IMR-90 (cell line): ENCODE measurements around the gene RNF125. TPM values are rescaled to one million over a fixed set of nuclear protein-coding genes. Genes with fewer than 3 reads are reported as not detected.

Experiments used
- ATAC-seq: fragments of 200-7000 bp; cut with Tn5 transposase; 2 replicates; pipeline ENCODE4 v1.9.1; 2020; ENCODE audit warnings: low read depth, mild to moderate bottlenecking, moderate library complexity
- BruUV-seq: library from RNA; stranded (reverse); fragments of 400-500 nt; replicated peaks from 2 replicates; lab custom pipeline; 2021; lab: Mats Ljungman, UMichigan
- CTCF ChIA-PET: fragments of 300-600 bp; formaldehyde crosslinking; extraction: SDS; loops from one replicate; lab custom pipeline; 2021; ENCODE audit warnings: antibody characterized with exemption; lab: Yijun Ruan, JAX
- POLR2A ChIA-PET: fragments of 300-600 bp; sonication (Branson Sonifier 250); formaldehyde crosslinking; loops from one replicate; lab custom pipeline; 2022; ENCODE audit warnings: antibody characterized with exemption; ENCODE audit not compliant: unreplicated experiment; lab: Charles Lee
- DNase-seq: peaks from one replicate; pipeline ENCODE4 v3.0.0; 2013
- H2AFZ ChIP-seq: replicated peaks from 2 replicates; pipeline ENCODE3; 2013; ENCODE audit warnings: low read length, mild to moderate bottlenecking; ENCODE audit not compliant: poor library complexity
- H2AK5ac ChIP-seq: 2 replicates; pipeline ENCODE4 v1.6.1; 2013; ENCODE audit warnings: low read depth, low read length, inconsistent platforms
- H2AK9ac ChIP-seq: replicated peaks from 2 replicates; pipeline ENCODE3; 2013; ENCODE audit warnings: mild to moderate bottlenecking, low read depth, low read length, moderate library complexity; ENCODE audit not compliant: poor library complexity
- H2BK120ac ChIP-seq: 2 replicates; pipeline ENCODE4 v1.6.1; 2013; ENCODE audit warnings: low read depth, low read length, inconsistent platforms
- H2BK15ac ChIP-seq: 3 replicates; pipeline ENCODE4 v1.6.1; 2013; ENCODE audit warnings: low read depth, low read length, inconsistent platforms
- H2BK20ac ChIP-seq: 2 replicates; pipeline ENCODE4 v1.6.1; 2013; ENCODE audit warnings: low read depth, mild to moderate bottlenecking, inconsistent platforms, low read length, moderate library complexity
- H2BK5ac ChIP-seq: 2 replicates; pipeline ENCODE4 v1.6.1; 2013; ENCODE audit warnings: mild to moderate bottlenecking, low read depth, low read length, inconsistent platforms; ENCODE audit not compliant: poor library complexity, severe bottlenecking
- H3K14ac ChIP-seq: replicated peaks from 2 replicates; pipeline ENCODE4 v1.6.1; 2013; ENCODE audit warnings: low read depth, low read length, inconsistent platforms
- H3K18ac ChIP-seq: 2 replicates; pipeline ENCODE4 v1.6.1; 2013; ENCODE audit warnings: low read depth, low read length, control low read depth
- H3K23ac ChIP-seq: 2 replicates; pipeline ENCODE4 v1.6.1; 2013; ENCODE audit warnings: low read depth, low read length, inconsistent platforms
- H3K27ac ChIP-seq: 2 replicates; pipeline ENCODE4 v1.5.1; 2013; ENCODE audit warnings: mild to moderate bottlenecking, control low read depth, low read length; ENCODE audit not compliant: insufficient read depth
- H3K27me3 ChIP-seq: 2 replicates; pipeline ENCODE4 v1.6.1; 2013; ENCODE audit warnings: low read length; ENCODE audit not compliant: control insufficient read depth, insufficient read depth
- H3K36me3 ChIP-seq: 2 replicates; pipeline ENCODE4 v1.6.1; 2013; ENCODE audit warnings: low read length, mixed read lengths; ENCODE audit not compliant: control insufficient read depth, insufficient read depth
- H3K4ac ChIP-seq: 2 replicates; pipeline ENCODE4 v1.6.1; 2013; ENCODE audit warnings: low read depth, low read length, inconsistent platforms
- H3K4me1 ChIP-seq: 2 replicates; pipeline ENCODE4 v1.6.1; 2013; ENCODE audit warnings: low read length, mixed read lengths; ENCODE audit not compliant: control insufficient read depth, insufficient read depth
- H3K4me2 ChIP-seq: 2 replicates; pipeline ENCODE4 v1.6.1; 2013; ENCODE audit warnings: low read depth, mild to moderate bottlenecking, control low read depth, low read length, moderate library complexity
- H3K4me3 ChIP-seq: 2 replicates; pipeline ENCODE4 v1.5.1; 2013; ENCODE audit warnings: low read depth, mild to moderate bottlenecking, control low read depth, low read length, moderate library complexity; ENCODE audit not compliant: insufficient read depth
- H3K56ac ChIP-seq: 2 replicates; pipeline ENCODE4 v1.6.1; 2013; ENCODE audit warnings: low read length, inconsistent platforms; ENCODE audit not compliant: insufficient read depth; ENCODE audit errors: extremely low read depth
- H3K79me1 ChIP-seq, 2 experiments: 2 replicates each; pipeline ENCODE4 v1.6.1; 2013; ENCODE audit warnings: low read length in 2 of 2, inconsistent platforms in 1 of 2, low read depth in 1 of 2
- H3K9ac ChIP-seq: 2 replicates; pipeline ENCODE4 v1.6.1; 2013; ENCODE audit warnings: low read depth, low read length, control low read depth
- H3K9me1 ChIP-seq: 2 replicates; pipeline ENCODE4 v1.6.1; 2013; ENCODE audit warnings: low read length, inconsistent platforms; ENCODE audit not compliant: insufficient read depth
- H3K9me3 ChIP-seq: 2 replicates; pipeline ENCODE4 v1.6.1; 2013; ENCODE audit warnings: low read length; ENCODE audit not compliant: control insufficient read depth, insufficient read depth
- H4K20me1 ChIP-seq: 2 replicates; pipeline ENCODE4 v1.6.1; 2013; ENCODE audit warnings: low read length, inconsistent platforms; ENCODE audit not compliant: insufficient read depth
- H4K5ac ChIP-seq: 2 replicates; pipeline ENCODE4 v1.6.1; 2013; ENCODE audit warnings: mild to moderate bottlenecking, low read depth, low read length, control low read depth
- H4K8ac ChIP-seq, 2 experiments: 2 replicates each; pipeline ENCODE4 v1.6.1; 2013; ENCODE audit warnings: low read depth in 2 of 2, low read length in 2 of 2, control low read depth in 1 of 2, inconsistent platforms in 1 of 2
- H4K91ac ChIP-seq: 2 replicates; pipeline ENCODE4 v1.6.1; 2013; ENCODE audit warnings: low read depth, low read length, inconsistent platforms; ENCODE audit not compliant: insufficient read depth
- MAFK ChIP-seq: IDR thresholded peaks from 2 replicates; pipeline ENCODE4 v1.6.1; 2012; ENCODE audit warnings: low read depth, low read length, improper control_type of control experiment
- WGBS, 2 experiments: methylation state at CpG; one replicate each; pipeline versions ENCODE4 v1.1.5 to v1.1.7; 2013; ENCODE audit warnings: missing lambda C conversion rate in 2 of 2; ENCODE audit not compliant: insufficient read length in 1 of 2; ENCODE audit errors: extremely low coverage in 2 of 2; 5-methylcytosine and 5-hydroxymethylcytosine counted together
- dilution Hi-C: fragments of 300-500 bp; cut with HindIII; formaldehyde crosslinking; loops from one replicate; pipeline ENCODE4 v1.14.3; 2018; ENCODE audit warnings: low sequenced_read_pairs; ENCODE audit not compliant: unreplicated experiment
- in situ Hi-C: fragments of 300-500 bp; cut with MboI; formaldehyde crosslinking; loops from 3 replicates; pipeline ENCODE4 v1.14.3; 2019; ENCODE audit warnings: low sequenced_read_pairs, inconsistent platforms, mixed read lengths
- intact Hi-C: fragments of 100-400 bp; cut with micrococcal nuclease; formaldehyde crosslinking; loops from 2 replicates; pipeline ENCODE4 v1.10.0; 2022
- polyA plus RNA-seq, 3 experiments: library from polyadenylated mRNA; depleted of rRNA; stranded (reverse); fragments of >200 nt; gene quantifications; 2 replicates each; pipeline ENCODE4 v1.2.3, GENCODE V29; 2012; ENCODE audit warnings: low replicate concordance in 1 of 3
- total RNA-seq: library from RNA; depleted of rRNA; stranded (reverse); fragments of >200 nt; gene quantifications from 2 replicates; pipeline ENCODE4 v1.2.3, GENCODE V29; 2012

Gene RNF125
- total and polyA plus RNA-seq, 2 of the 4 experiments (the other 2 are of a cell fraction), result under 0.01 to 0.10 TPM

DNA sequence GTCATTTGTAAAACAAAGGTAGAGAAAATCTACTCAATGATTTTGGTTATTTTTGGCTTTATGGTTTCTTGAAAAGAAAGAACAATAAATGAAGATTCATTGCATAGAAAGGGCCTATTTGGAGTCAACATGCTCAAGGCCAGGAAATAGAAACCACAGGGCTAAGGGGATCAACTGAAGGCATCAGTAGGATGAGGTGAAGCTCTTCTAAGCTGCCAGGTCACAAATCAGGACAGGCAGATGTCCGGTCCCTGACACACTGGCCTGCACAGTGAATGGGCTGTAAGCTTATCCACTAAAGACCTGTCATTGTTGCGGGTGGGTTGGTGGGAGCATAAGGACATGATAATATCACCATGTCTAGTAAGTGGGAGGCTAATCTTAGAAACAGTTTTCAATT is 41.4 kb downstream of the RNF125 start:
- no peak overlapping the region for H3K9ac ChIP-seq
- no peak overlapping the region for H3K56ac ChIP-seq
- H2BK120ac ChIP-seq, result no peak overlapping the region
- DNase-seq, result no peak
- no peak for ATAC-seq
- in situ Hi-C loops, result no loop called here
- no TSS peak for BruUV-seq
- no peak overlapping the region for H2BK15ac ChIP-seq
- no peak overlapping the region for H3K14ac ChIP-seq
- H3K4ac ChIP-seq, result no peak overlapping the region
- no peaks in the 10 kb centered on the region for H3K9me3 ChIP-seq
- no peaks in the 10 kb centered on the region for H3K36me3 ChIP-seq
- no peak overlapping the region for H3K18ac ChIP-seq
- no peak overlapping the region for H2AK5ac ChIP-seq
- no peak overlapping the region for H2AFZ ChIP-seq
- no peak overlapping the region for H2BK20ac ChIP-seq
- dilution Hi-C loops, result no loop called here
- no peaks in the 10 kb centered on the region for H3K79me1 ChIP-seq
- ChIA-PET CTCF (no interaction called here), POLR2A (interaction anchor here (0.6 kb wide), 1 partner anchor 32 kb away, joined by 3 read pairs; the partner anchor contains the start of gene RNF138)
- no peak overlapping the region for H4K5ac ChIP-seq
- H2AK9ac ChIP-seq, result no peak overlapping the region
- H4K8ac ChIP-seq, result no peak overlapping the region
- TF ChIP-seq MAFK, result no peak
- H3K9me1 ChIP-seq, result no peaks in the 10 kb centered on the region
- H2BK5ac ChIP-seq, result no peak overlapping the region
- no peak overlapping the region for H3K4me3 ChIP-seq
- no peaks in the 10 kb centered on the region for H3K27me3 ChIP-seq
- H3K23ac ChIP-seq, result no peak overlapping the region
- no peaks in the 10 kb centered on the region for H4K20me1 ChIP-seq
- intact Hi-C loops, result no loop called here
- WGBS, 2 experiments, result no CpG with 5 or more reads among the region's 2 CpGs
- no peaks in the 10 kb centered on the region for H3K4me1 ChIP-seq
- no peak overlapping the region for H4K91ac ChIP-seq
- no peak overlapping the region for H3K4me2 ChIP-seq
- H3K27ac ChIP-seq, result no peak overlapping the region
